8988T (cell line): ENCODE data around the gene PRDX1.
A peak's percentile ranks its signal among the peaks of the same experiment; 100 is the strongest.
"Not testable (repeated sequence)": the region's sequence is repeated elsewhere in the genome, so short reads cannot be mapped to it uniquely, and the experiment has no call there.

Experiments
- DNase-seq: peaks from one replicate; pipeline ENCODE4 v3.0.0; 2011

PRDX1 gene

DNA sequence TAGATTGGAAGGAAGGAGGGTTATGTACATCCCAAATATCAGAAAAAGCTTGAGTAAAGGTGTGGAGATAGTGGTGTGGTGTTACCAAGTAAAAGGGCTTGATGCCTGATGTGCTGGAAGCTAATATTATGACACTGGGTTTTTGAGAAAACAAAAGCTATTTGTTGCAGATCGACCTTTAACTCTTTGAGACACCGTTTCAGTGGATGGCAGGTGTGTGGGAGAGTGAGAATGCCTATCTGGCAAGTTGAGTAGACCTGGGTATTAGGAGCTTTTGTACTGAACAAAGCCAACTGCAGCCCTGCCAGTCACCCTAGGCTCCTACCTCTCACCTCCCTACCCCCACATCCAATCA, 20.2 kb downstream of the PRDX1 start:
- DNase-seq = no peak

DNA sequence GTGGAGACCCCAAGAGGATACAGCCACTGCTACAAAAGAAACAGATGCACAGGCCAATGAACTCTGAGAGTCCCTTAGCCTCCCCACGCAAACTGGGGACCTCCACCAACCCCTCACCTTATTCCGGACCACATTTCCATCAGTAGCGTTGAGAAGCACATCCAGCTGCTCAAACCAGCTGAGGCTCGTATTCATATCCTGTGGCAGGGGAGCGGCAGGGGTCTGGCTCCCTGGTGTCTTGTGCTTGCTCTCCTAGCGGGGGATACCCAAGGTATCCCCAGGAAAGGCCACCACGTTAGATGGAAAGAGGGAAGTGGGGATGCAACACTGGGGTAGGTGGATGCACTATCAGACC, 22.3 kb downstream of the PRDX1 start:
- no peak for DNase-seq

DNA sequence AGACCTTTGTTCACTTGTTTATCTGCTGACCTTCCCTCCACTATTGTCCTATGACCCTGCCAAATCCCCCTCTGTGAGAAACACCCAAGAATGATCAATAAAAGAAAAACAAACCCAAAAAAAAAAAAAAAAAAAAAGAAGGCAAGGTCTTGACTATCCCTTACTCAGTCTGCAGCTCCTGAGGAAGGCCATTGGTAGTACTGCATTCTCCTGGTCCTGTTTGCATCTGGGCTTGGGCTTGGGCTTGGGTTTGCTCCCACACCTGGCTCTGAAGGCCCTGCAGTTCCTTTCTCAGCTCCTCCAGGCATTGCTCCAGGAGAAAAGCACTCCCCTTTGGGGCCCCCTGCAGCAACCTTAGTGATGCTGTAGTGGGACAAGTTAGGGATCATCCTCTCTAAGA, 23.4 kb downstream of the PRDX1 start:
- DNase-seq = no peak

DNA sequence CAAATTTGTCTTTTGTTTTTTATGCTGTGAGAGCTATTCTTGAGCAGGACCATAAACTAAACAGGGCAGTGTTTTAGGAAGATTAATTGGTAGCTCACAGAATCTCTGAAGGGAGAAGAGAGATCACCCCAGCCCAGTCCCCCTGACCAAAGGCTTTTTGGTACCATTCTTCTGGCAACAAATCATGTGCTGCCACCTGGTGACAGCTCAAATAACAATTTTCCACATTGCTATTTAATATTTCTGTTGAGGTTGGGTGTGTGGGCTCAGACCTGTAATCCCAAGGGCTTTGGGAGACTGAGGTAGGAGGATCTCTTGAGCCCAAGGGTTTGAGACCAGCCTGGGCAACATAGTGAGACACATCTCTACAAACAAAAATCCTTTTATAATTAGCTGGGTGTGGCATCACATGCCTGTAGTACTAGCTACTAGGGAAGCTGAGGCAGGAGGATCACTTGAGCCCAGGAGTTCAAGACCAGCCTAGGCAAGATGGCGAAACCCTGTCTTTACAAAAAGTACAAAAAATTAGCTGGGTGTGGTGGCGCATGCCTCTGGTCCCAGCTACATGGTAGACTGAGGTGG, 28.5 kb downstream of the PRDX1 start:
- no peak for DNase-seq

DNA sequence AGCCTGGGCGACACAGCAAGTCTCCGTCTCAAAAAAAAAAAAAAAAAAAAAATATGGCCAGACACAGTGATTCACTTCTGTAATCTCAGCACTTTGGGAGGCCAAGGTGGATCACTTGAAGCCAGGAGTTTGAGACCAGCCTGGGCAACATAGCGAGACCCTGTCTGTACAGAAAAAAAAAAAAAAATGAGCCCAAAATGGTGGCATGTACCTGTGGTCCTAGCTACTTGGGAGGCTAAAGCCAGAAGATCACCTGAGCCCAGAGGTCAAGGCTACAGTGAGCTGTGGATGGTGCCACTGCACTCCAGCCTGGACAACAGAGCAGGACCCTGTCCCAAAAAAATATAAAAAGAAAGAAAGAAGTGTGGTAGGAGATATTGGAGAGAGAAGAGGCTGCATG, 29.0 kb downstream of the PRDX1 start:
- no peak for DNase-seq

DNA sequence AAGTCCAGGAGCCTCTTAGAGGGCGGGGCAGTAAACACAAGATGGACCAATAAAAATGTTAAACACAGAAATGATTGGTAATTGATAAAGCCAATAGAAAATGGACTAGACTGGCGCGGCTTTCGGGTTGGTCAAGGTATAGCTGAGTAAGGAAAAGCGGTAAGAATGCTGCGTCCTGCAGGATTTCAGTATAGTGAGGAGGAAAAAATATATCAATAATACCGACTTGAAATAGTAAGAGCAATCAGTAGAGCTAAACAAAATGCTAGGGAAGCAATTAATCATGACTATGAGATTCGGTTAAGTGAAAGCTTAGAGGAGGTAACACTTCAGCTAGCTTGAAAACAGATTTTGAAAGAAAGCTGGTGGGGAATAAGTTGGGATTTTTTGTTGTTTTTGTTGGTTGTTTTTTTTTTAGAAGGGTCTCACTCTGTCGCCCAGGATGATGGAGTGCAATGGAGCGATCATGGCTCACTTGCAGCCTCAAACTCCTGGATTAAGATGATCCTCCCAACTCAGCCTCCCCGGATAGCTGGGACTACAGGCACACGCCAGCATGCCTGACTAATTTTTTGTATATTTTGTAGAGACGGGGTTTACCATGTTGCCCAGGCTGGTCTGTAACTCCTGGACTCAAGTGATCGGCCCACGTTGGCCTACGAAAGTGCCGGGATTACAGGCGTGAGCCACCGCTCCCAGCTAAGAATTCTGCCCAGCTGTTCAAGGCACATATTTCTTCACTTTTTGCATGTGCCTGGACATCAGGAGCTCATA, 30.0 kb downstream of the PRDX1 start:
- no peak for DNase-seq

DNA sequence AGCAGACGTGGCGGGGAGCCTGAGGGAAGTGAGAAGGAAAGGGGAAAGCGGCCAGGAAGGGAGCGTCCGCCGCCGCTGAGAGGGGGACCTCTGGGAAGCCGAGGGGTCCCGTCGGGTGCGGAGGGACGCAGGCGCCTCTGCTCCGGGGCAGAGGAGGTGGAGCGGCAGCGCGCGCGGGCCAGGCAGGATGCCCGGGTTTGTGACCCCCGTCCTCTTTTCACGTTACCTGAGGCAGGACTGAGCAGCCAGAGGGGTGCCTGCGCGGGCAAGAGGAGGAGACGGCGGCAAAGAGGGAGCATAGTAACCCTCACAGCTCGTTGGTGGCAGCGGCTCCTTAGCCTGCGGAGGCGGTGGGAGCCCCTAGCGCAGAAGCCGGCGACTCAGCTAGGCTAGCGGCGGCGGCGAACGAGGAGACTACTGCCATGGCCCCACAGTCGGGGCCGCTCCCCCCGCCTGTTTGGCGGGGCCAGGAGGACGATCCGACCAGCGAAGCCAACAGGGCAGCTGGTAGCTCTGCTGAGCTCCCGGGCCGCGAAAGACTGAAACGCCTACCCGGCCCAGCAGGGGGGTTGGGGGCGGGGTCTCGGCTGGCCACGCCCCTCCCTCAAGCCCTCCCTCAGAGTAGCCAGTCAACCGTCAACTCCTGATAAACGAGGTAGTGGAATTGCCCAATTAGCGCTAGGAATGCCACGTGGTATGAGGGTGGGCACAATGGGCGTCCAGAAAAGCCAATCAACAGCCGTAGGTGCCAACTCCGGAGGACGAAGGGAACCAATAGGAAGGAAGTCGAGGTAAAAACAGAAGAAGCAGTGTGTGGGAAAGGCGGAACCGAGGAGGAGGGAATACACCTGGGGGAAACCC, 30.8 kb downstream of the PRDX1 start, which contains the start of gene TESK2:
Gene TESK2 (minus strand): TSS at position 538 of the 861 bp plus-strand sequence. CDS start 33,378 bp downstream, outside the sequence.
- peak; percentile 64 for DNase-seq

DNA sequence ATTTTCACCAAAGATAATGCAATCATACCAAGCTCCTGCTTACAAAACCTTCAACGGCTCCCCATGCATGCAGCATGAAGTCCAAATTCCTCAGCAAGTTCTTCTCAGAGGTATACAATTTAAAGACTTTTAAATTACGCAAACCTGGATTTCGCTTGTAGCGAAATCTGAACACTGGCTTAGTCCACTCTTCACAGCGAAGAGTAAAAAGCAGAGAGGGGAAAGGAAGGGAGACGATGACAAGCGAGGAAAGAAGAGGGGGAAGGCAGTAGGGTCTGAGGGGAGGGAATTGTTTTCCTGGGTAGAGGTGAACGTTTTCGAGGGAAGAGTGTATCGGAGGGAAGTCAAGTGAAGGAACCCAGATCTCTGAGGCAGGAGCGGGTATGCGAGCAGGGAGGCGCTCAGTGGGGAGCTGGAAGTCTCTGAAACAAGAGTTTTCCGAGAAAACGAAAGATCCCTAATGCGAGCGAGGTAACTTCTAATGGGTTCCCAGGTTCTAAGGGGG, 31.5 kb downstream of the PRDX1 start:
- DNase-seq = no peak

DNA sequence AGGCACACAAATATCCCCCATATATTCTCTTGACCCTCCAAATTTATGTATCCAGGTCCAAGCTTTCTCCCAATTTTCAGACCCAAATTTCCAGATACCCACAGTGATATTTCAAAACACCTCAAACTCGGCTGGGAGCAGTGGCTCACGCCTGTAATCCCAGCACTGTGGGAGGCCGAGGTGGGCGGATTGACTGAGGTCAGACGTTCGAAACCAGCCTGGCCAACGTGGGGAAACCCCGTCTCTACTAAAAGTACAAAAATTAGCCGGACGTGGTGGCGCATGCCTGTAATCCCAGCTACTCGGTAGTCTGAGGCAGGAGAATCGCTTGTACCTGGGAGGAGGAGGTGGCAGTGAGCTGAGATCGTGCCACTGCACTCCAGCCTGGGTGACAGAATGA, 32.3 kb downstream of the PRDX1 start:
- not testable (repeated sequence) for DNase-seq

DNA sequence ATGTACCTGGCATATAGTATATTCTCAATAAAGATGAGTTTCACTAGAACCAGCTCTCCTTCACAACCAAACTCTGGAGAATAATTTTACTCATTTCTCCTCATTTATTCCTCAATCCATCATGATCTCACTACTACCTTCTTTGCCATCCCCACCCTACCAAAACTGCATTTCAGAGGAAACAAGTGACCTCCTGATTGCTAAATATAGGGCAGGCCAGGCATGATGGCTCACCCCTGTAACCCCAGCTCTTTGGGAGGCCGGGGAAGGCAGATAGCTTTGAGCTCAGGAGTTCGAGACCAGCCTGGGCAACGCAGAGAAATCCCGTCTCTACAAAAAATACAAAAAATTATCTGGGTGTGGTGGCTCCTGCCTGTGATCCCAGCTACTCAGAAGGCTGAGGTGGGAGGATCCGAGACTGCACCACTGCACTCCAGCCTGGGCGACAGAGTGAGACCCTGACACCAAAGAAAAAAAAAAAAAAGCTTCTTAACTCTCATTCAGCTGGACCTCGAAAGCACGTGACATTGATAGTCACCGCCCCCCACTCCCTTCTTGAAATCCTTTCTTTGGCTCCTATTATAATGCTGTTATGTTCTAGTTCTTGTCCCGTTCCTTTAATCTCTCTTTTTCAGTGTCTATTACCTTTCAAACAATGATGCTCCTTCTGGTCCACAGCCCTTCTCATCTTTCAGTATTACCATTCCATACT, 32.9 kb downstream of the PRDX1 start:
- DNase-seq = no peak

DNA sequence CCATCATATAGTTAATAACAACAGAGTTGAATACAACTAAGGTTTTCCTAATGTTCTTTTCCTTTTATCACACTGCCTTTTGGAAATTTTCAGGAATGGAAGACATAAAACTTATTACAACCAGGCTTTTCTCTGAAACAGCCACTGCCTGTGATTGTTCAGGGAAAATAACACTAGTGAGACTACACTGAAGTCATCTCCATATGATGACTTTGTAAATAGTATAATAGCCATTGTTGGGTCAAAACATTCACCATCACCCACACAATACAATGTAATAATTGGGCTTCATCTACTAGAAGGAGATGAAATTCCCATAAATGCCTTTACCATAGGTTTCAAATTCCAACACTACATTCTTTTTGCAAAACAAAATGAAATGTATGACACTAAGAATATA, 35.7 kb downstream of the PRDX1 start:
- DNase-seq = no peak

DNA sequence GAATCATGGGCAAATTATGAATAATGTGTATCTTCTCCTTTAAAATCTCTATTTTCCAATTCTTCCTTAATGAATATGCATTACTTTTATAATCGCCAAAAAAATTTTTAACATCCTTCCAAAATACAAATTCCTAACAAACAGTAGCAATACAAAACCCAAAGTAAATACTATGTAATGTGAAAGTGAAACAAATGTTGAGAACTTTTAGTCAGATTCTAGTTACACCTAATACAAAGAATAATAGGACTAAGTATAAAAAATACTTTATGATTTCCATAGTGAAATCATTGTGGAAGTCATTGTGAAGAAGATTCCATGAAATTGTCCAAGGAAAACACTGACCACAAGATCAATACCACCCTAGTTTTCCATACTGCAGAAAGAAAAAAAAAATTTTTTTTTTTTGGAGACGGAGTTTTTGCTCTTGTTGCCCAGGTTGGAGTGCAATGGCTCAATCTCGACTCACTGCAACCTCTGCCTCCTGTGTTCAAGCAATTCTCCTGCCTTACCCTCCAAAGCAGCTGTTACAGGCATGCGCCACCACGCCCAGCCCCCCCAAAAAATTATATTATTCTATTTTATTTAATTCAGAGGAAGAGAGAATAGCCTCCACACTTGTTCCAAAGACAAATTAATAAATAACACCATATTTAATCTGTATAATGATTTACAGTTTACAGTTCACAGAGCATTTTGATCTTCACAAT, 42.5 kb downstream of the PRDX1 start:
- DNase-seq = no peak

DNA sequence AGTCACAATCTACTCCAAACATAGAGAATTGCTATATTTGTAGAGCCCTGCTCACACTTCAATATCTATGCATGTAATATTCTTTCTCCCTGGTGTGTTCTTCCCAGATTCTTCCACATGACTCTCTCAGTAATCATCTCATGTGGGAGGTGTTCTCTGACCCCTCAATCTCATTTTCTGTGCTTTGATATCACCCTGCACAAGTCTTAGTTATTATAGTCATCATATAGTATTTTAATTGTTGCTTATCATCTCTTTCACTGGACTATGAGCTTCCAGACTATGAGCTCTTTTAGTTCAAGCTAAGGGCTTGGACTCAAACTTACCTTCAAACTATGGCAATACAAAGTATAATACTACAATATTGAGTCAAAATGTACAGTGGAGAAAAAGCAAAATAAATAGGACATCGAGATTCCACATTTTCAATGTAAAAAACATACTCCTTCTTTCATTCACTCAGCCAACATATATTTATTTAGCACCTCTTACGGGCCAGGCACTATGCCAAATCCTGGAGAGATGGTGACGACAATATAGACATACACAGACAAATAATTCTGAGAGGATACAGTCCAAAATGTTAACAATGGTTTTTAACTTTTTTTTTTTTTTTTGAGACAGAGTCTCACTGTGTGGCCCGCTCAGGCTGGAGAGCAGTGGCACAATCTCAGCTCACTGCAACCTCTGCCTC, 43.4 kb downstream of the PRDX1 start:
- no peak for DNase-seq

DNA sequence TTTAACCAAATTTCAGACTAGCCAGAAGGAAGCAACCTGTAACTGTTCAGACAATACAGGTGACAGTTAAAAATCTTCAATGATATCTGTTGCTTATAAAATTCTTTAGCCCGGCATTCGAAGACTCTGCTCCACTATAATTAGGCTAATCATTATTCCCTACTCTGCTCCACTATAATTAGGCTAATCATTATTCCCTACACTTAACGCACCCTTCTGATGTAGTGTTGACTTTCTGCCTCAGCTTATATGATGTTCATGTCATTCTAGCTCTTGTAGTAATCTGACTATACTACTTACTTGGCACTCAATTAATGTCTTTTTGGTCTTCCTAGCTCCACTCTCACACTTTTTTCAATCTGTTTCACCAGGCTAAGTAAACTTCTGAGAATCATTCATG, 44.0 kb downstream of the PRDX1 start:
- DNase-seq = no peak

DNA sequence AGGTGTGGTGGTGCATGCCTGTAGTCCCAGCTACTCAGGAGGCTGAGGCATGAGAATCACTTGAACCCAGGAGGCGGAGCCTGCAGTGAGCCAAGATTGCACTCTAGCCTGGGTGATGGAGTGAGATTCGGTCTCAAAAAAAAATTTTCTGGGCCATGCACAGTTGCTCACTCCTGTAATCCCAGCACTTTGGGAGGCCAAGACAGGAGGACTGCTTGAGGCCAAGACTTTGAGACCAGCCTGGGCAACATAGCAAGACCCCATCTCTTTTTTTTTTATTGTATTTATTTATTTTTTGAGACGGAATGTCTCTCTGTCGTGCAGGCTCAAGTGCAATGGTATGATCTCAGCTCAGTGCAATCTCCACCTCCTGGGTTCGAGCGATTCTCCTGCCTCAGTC, 47.5 kb downstream of the PRDX1 start:
- not testable (repeated sequence) for DNase-seq

DNA sequence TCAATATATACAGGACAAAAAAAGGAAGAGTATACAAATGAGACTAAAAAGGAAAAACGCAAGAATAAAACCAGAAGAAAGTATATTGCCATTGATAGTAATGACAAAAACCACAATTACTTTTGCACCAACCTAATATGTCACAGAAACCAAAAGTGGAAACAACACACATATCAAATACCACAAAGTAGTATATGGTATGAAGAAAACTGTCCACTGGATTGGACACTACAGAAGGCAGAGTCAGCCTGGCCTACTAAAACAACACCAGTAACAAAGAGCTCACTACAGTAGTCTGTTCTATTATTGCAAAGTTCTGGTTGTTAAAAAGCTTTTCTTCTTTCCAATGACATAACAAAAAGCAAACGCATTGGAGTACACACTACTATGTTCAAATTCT, 48.4 kb downstream of the PRDX1 start:
- DNase-seq = no peak

DNA sequence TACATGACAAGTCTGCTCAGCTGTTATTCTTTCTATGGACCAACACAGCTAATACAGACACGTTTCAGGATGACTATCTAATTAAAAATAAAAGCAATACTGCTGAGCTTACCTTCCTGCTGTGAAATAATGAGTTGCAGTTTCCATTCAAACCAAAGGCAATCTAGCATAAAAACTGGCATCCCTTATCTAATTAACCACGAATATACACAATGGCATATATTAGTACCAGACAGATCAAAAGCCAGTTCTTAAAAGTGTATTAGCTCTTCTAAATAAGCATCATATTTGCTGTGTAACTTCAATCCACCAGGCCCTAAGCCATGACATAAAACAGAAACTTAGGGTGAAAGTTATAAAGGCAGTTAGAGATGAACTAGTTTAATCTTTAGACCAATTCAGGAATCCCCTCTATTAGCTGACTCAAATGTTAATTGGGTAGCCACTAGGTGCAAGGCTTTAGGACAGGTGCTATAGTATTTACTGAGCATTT, 51.3 kb downstream of the PRDX1 start:
- DNase-seq = no peak

DNA sequence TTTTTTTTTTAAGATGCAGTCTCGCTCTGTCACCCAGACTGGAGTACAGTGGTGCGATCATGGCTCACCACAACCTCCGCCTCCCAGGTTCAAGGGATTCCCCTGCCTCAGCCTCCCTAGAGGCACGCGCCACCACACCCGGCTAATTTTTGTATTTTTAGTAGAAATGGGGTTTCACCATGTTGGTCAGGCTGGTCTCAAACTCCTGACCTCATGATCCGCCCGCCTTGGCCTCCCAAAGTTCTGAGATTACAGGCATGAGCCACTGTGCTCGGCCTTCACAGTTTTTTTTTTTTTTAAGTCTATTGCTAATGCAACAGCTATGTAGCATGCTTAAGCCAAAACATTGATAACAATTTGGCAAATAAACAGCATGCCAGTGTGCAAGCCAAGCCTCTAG, 54.3 kb downstream of the PRDX1 start:
- not testable (repeated sequence) for DNase-seq

DNA sequence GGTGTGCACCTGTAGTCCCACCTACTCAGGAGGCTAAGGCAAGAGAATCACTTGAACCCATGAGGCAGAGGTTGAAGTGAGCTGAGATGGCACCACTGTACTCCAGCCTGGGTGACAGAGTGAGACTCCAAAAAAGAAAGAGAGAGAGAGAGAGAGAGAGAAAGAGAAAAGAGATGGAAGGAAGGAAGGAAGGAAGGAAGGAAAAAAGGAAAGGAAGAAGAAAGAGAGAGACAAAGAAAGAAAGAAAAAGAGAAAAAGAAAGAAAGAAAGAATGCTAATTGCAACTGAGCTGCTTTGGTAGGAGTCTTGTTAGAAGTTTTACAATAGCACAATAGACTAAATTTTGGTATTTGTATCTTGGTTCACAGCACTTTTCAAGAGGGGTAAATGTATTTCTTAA, 56.4 kb downstream of the PRDX1 start:
- no peak for DNase-seq
